HFF-Myc (cell line): ENCODE measurements around the gene SYNE2.
A peak's percentile ranks its signal among the peaks of the same experiment; 100 is the strongest.

Experiments used
- DNase-seq: peaks from one replicate; pipeline ENCODE4 v3.0.0-alpha.2; 2011; ENCODE audit warnings: low read depth; ENCODE audit errors: extremely low read depth
- H3K4me3 ChIP-seq: replicated peaks from 2 replicates; pipeline ENCODE4 v1.5.1; 2011; ENCODE audit warnings: low read depth, mild to moderate bottlenecking, control low read depth, low read length
- CTCF ChIP-seq: IDR thresholded peaks from 2 replicates; pipeline ENCODE4 v1.5.1; 2012; ENCODE audit warnings: mild to moderate bottlenecking, low read depth, low read length, control low read depth; ENCODE audit errors: missing control alignments

Gene SYNE2

GRCh38 chr14:64059454-64060198 lies 206.8 kb downstream of the SYNE2 start:
- no peak for TF ChIP-seq CTCF
- no peak for DNase-seq

GRCh38 chr14:64060199-64060545 lies 207.4 kb downstream of the SYNE2 start:
- no peak for DNase-seq
- H3K4me3 ChIP-seq: no peak overlapping the region
- TF ChIP-seq CTCF: no peak

More at GRCh38 chr14:64059454-64060198, 206.8 kb downstream of the SYNE2 start:
- no peak overlapping the region for H3K4me3 ChIP-seq

GRCh38 chr14:64060648-64061096 lies 207.9 kb downstream of the SYNE2 start:
- H3K4me3 ChIP-seq: no peak overlapping the region
- TF ChIP-seq CTCF: peak; percentile 58
- DNase-seq: peak; percentile 4

GRCh38 chr14:64061115-64061514 lies 208.3 kb downstream of the SYNE2 start:
- DNase-seq: no peak
- no peak for TF ChIP-seq CTCF
- H3K4me3 ChIP-seq: no peak overlapping the region

- H3K4me3 ChIP-seq: no peak overlapping the region
- TF ChIP-seq CTCF: no peak
- DNase-seq: no peak
Measured at GRCh38 chr14:64061706-64062105, 208.9 kb downstream of the SYNE2 start.

- no peak overlapping the region for H3K4me3 ChIP-seq
- no peak for TF ChIP-seq CTCF
- no peak for DNase-seq
Measured at GRCh38 chr14:64062381-64063115, 209.7 kb downstream of the SYNE2 start.
